ENCODE results near the gene HEXIM2. TPM values are rescaled to one million over a fixed set of nuclear protein-coding genes. Genes with fewer than 3 reads are reported as not detected.
A peak's percentile ranks its signal among the peaks of the same experiment; 100 is the strongest.

HEXIM2 gene
- total RNA-seq, 1 donor from 2014 or later = 11.5 TPM

DNA sequence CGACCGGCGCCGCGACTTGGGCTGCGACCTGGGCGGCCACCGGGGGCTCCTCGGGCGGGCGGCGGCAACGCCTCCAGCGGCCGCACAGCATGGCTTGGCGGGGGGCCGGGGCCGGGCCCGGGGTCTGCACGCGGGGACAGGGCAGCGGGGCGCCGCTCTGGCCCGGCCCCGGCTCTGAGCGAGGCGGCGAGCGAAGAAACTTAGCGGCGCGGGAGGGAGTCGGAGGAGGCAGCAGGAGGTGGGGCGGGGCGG, 29.4 kb upstream of the HEXIM2 start, which contains the start of gene PLCD3:
Gene PLCD3, minus strand, starts transcription at position 196 of the 252 bp plus-strand sequence. Its CDS starts 105 bp downstream, at position 91.
- TF ChIP-seq, protein P1, sequence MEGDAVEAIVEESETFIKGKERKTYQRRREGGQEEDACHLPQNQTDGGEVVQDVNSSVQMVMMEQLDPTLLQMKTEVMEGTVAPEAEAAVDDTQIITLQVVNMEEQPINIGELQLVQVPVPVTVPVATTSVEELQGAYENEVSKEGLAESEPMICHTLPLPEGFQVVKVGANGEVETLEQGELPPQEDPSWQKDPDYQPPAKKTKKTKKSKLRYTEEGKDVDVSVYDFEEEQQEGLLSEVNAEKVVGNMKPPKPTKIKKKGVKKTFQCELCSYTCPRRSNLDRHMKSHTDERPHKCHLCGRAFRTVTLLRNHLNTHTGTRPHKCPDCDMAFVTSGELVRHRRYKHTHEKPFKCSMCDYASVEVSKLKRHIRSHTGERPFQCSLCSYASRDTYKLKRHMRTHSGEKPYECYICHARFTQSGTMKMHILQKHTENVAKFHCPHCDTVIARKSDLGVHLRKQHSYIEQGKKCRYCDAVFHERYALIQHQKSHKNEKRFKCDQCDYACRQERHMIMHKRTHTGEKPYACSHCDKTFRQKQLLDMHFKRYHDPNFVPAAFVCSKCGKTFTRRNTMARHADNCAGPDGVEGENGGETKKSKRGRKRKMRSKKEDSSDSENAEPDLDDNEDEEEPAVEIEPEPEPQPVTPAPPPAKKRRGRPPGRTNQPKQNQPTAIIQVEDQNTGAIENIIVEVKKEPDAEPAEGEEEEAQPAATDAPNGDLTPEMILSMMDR (conservative IDR thresholded peaks at IDR 0.05) = no peak
- H3K4me3 Mint-ChIP-seq = peak within 1 kb of the TSS; percentile 91
- H3K4me1 Mint-ChIP-seq (ENCODE audit: unreplicated experiment) = peaks cover 23% of the 10 kb centered on the region
- H3K36me3 Mint-ChIP-seq = peaks cover 3% of the 10 kb centered on the region
- H3K27me3 Mint-ChIP-seq = no peaks in the 10 kb centered on the region
- H3K27ac Mint-ChIP-seq = peak within 1 kb of the TSS; percentile 83
- no peaks in the 10 kb centered on the region for H3K9me3 Mint-ChIP-seq
- DNase-seq (ENCODE audit: extremely low spot score, unreplicated experiment) = no peak

DNA sequence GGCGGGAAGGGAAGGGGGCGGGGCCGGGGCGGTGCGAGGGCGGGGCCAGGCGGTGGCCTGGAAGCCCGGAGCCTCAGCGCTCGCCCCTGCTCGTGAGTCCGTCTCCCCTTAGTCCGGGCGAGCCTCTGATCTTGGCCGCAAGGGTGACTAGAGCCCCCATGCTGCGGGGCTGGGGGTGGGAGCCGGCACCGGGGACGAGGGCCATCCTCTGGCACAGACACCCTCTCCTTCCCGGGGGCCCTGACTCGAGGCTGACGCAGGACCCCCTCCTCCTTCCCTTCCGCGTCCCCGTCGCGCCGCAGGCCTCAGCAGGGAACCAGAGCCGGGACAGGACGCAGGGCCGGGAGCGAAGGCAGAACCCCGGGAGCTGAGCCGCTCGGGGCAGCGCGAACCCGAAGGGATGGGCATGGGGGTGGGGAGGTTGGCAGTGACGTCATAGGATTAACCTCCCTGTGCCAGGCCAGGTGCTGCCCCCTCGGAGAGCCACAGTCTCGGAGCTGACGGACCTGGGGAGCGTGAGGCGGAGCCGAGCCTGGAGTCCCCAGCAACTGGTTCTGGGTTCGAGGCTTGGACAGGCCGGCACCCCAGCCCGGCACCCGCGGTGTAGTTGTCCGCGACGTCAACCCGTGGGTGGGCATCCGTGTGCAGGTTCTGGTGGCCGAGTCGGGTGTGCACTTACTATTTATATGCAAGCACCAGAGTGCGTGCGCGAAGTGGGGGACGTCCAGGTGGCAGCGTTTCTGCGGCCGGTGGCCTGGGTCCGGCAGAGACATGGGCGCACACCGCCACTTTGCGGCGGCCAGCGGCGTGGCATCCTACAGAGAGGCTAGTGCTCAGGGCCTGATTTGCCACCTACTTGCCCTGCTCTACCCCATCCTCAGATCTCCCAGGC, 28.9 kb upstream of the HEXIM2 start:
- peaks cover 3% of the 10 kb centered on the region for H3K36me3 Mint-ChIP-seq
- H3K4me3 Mint-ChIP-seq = peak overlapping the region; percentile 91
- peak overlapping the region; percentile 83 for H3K27ac Mint-ChIP-seq
- H3K27me3 Mint-ChIP-seq = no peaks in the 10 kb centered on the region
- TF ChIP-seq, protein P1 (conservative IDR thresholded peaks at IDR 0.05) = peak; percentile 77
- no peak for DNase-seq (ENCODE audit: extremely low spot score, unreplicated experiment)
- no peaks in the 10 kb centered on the region for H3K9me3 Mint-ChIP-seq
- peaks cover 19% of the 10 kb centered on the region for H3K4me1 Mint-ChIP-seq (ENCODE audit: unreplicated experiment)

DNA sequence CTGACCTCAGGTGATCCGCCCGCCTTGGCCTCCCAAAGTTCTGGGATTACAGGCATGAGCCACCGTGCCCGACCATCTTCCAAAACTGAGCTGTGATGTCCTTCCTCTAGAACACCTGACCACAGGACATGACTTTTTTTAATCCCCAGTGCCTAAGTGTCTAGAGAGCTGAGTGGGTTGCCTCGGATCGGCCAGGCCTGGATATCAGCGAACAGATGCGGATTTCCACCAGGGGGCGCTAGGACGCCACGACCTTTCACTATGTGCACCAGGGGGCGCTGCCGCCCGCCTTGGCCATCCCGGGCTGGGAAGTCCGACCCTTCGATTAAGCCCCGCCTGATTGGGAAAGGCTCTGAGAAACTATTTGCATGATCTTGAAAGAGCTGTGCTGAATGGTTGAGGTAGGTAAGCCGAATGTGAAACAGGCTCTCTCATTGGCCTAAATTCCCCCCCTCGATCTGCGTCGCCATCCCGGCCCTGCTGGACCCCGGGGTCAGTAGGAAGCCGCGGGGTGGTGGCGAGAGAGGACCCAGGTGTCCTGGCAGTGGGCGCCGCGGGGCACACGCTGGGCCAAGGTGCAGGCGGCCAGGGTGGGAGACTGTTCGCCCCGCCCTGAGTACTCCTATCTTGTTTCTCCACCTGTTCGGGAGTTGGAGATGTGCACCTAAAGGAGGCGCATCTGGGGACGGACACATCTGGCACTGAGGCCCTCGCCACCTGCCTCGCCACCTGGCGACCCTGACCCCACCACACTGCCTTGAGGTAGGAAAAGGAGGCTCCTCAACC, 26.3 kb upstream of the HEXIM2 start, which contains the start of gene ACBD4:
Gene ACBD4, plus strand, starts transcription at position 496 of the 786 bp plus-strand sequence. CDS start 458 bp downstream, outside the sequence.
- peak within 1 kb of the TSS; percentile 90 for H3K27ac Mint-ChIP-seq
- TF ChIP-seq, protein P1 (conservative IDR thresholded peaks at IDR 0.05) = peak; percentile 100
- peak; percentile 98 for DNase-seq (ENCODE audit: extremely low spot score, unreplicated experiment)
- H3K4me1 Mint-ChIP-seq (ENCODE audit: unreplicated experiment) = peaks cover 16% of the 10 kb centered on the region
- no peaks in the 10 kb centered on the region for H3K27me3 Mint-ChIP-seq
- H3K36me3 Mint-ChIP-seq = peaks cover 3% of the 10 kb centered on the region
- no peaks in the 10 kb centered on the region for H3K9me3 Mint-ChIP-seq
- H3K4me3 Mint-ChIP-seq = peak within 1 kb of the TSS; percentile 87

DNA sequence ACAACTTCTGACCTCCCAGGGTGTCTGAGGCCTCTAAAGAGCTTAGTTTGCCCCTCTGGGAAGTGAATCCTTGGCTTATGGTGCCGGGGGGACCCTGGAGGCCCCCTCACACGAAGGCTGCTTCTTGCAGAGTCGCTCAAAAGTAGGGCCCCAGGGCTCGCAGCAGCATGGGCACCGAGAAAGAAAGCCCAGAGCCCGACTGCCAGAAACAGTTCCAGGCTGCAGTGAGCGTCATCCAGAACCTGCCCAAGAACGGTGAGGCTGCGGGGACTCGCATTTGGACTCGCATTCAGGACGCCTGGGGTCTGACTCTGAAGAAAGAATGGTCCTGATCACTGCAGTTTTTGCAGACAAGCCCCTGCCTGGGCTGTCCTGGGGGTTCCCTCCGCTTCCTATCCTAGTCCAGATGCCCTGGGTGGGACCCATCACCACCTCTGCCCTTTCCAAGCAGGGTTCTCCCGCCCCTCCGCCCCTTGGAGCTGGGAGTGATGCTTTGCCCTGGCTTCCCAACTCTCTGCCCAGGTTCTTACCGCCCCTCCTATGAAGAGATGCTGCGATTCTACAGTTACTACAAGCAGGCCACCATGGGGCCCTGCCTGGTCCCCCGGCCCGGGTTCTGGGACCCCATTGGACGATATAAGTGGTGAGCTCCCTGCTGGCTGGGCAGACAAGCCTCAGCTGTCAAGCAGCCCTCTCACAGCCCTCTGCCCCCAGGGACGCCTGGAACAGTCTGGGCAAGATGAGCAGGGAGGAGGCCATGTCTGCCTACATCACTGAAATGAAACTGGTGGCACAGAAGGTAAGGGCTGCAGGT, 25.5 kb upstream of the HEXIM2 start:
- TF ChIP-seq, protein P1 (conservative IDR thresholded peaks at IDR 0.05) = no peak
- H3K4me1 Mint-ChIP-seq (ENCODE audit: unreplicated experiment) = peaks cover 9% of the 10 kb centered on the region
- no peaks in the 10 kb centered on the region for H3K9me3 Mint-ChIP-seq
- DNase-seq (ENCODE audit: extremely low spot score, unreplicated experiment) = no peak
- H3K36me3 Mint-ChIP-seq = peaks cover 3% of the 10 kb centered on the region
- H3K27ac Mint-ChIP-seq = peak overlapping the region; percentile 90
- H3K27me3 Mint-ChIP-seq = no peaks in the 10 kb centered on the region
- peak overlapping the region; percentile 87 for H3K4me3 Mint-ChIP-seq
